ENCODE results near the gene FBXL7. TPM values are rescaled to one million over a fixed set of nuclear protein-coding genes. Genes with fewer than 3 reads are reported as not detected.

Gene FBXL7
- total RNA-seq, 4 donors from 2014 or later, result 2.0 to 6.8 (median 3.9) TPM

GRCh38 chr5:15545082-15545481 lies 45.1 kb downstream of the FBXL7 start:
- WGBS, 2 donors, result 90% methylated on average over 2 of the region's 2 CpGs
- TF ChIP-seq POLR2A (IDR thresholded peaks at IDR 0.05), result no peak
- TF ChIP-seq, protein P1, sequence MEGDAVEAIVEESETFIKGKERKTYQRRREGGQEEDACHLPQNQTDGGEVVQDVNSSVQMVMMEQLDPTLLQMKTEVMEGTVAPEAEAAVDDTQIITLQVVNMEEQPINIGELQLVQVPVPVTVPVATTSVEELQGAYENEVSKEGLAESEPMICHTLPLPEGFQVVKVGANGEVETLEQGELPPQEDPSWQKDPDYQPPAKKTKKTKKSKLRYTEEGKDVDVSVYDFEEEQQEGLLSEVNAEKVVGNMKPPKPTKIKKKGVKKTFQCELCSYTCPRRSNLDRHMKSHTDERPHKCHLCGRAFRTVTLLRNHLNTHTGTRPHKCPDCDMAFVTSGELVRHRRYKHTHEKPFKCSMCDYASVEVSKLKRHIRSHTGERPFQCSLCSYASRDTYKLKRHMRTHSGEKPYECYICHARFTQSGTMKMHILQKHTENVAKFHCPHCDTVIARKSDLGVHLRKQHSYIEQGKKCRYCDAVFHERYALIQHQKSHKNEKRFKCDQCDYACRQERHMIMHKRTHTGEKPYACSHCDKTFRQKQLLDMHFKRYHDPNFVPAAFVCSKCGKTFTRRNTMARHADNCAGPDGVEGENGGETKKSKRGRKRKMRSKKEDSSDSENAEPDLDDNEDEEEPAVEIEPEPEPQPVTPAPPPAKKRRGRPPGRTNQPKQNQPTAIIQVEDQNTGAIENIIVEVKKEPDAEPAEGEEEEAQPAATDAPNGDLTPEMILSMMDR (IDR thresholded peaks at IDR 0.05), result no peak
- intact Hi-C loops (cut with DNase I; ENCODE audit: low total_unique reads), result no loop called here
- no peak overlapping the region for H3K4me3 ChIP-seq (ENCODE audit: low read depth, poor library complexity, severe bottlenecking)
- no peak for DNase-seq (ENCODE audit: low spot score in 2 of 2)

- intact Hi-C loops (cut with DNase I; ENCODE audit: low total_unique reads), result no loop called here
- DNase-seq (ENCODE audit: low spot score in 2 of 2), result no peak
- TF ChIP-seq, protein P1 (IDR thresholded peaks at IDR 0.05), result no peak
- no peak for TF ChIP-seq POLR2A (IDR thresholded peaks at IDR 0.05)
- 90% methylated on average over 4 of the region's 4 CpGs for WGBS, 2 donors
- no peak overlapping the region for H3K4me3 ChIP-seq (ENCODE audit: low read depth, poor library complexity, severe bottlenecking)
Measured at GRCh38 chr5:15547261-15547839, 47.4 kb downstream of the FBXL7 start.

GRCh38 chr5:15549961-15550360 lies 50.0 kb downstream of the FBXL7 start:
- WGBS, 2 donors, result 63 to 65% methylated on average over 1 of the region's 1 CpG
- DNase-seq (ENCODE audit: low spot score in 2 of 2), result no peak
- H3K4me3 ChIP-seq (ENCODE audit: low read depth, poor library complexity, severe bottlenecking), result no peak overlapping the region
- intact Hi-C loops (cut with DNase I; ENCODE audit: low total_unique reads), result no loop called here
- no peak for TF ChIP-seq POLR2A (IDR thresholded peaks at IDR 0.05)
- TF ChIP-seq, protein P1 (IDR thresholded peaks at IDR 0.05), result no peak

DNA sequence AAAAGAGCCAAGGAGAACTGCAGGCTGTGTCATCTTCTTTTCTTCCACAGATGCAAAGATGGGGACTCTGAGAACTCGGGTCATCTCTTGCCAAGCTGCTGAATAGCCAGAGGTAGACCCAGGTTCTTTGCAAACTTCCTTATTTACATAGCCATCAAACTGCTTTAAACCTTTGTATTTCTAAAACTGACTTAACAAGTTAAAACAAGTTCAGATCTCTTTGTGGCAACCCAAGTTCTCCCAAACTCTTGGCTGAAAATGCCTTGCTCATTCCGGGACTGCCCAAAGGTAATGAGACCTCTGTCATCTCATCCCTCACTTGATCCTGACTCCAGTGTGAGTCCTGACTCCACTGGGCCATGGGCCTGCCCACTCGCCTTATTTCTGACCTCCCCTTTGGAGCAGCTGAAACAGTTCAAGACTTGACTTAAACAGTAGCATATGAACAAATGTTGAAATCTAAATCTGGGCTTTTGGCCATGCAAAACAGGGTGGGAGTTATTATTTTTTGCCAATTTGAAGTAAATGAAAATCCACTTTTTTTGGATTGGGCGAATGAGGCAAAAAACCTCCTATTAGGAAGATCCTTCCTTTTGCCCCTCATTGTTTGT lies 50.6 kb downstream of the FBXL7 start:
- no peak overlapping the region for H3K4me3 ChIP-seq (ENCODE audit: low read depth, poor library complexity, severe bottlenecking)
- 47 to 53% methylated on average over 4 of the region's 4 CpGs for WGBS, 2 donors
- intact Hi-C loops (cut with DNase I; ENCODE audit: low total_unique reads), result no loop called here
- TF ChIP-seq, protein P1 (IDR thresholded peaks at IDR 0.05), result no peak
- no peak for TF ChIP-seq POLR2A (IDR thresholded peaks at IDR 0.05)
- DNase-seq (ENCODE audit: low spot score in 2 of 2), result no peak

DNA sequence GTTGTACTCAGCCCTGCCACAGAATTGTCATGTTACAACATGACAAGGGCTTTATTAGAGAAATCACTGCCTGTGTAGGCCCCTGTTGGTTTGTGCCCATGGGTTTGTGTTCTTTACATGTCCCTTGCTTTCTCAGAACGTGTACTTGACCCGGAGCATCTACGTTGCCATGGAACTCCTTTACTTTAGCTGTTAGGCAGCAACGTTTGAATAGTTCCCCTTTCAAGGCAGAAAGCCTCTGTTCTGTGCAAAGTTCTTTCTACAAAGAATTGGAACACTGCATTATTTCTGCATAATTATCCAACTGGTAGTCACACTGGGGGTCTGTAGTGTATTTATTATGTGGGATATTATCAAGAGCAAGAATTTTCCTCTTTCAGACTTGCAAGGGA lies 51.1 kb downstream of the FBXL7 start:
- intact Hi-C loops (cut with DNase I; ENCODE audit: low total_unique reads), result no loop called here
- DNase-seq (ENCODE audit: low spot score in 2 of 2), result no peak
- WGBS, 2 donors, result 63 to 82% methylated on average over 4 of the region's 4 CpGs
- H3K4me3 ChIP-seq (ENCODE audit: low read depth, poor library complexity, severe bottlenecking), result no peak overlapping the region
- TF ChIP-seq, protein P1 (IDR thresholded peaks at IDR 0.05), result no peak
- TF ChIP-seq POLR2A (IDR thresholded peaks at IDR 0.05), result no peak

- no peak for DNase-seq (ENCODE audit: low spot score in 2 of 2)
- no peak overlapping the region for H3K4me3 ChIP-seq (ENCODE audit: low read depth, poor library complexity, severe bottlenecking)
- intact Hi-C loops (cut with DNase I; ENCODE audit: low total_unique reads), result no loop called here
- 80 to 85% methylated on average over 1 of the region's 1 CpG for WGBS, 2 donors
- TF ChIP-seq POLR2A (IDR thresholded peaks at IDR 0.05), result no peak
- TF ChIP-seq, protein P1 (IDR thresholded peaks at IDR 0.05), result no peak
Measured at GRCh38 chr5:15554542-15554941, 54.6 kb downstream of the FBXL7 start.

All from lower leg skin (tissue), 4 donors.